ENCODE measurements around the gene NFIX.
A peak's percentile ranks its signal among the peaks of the same experiment; 100 is the strongest.
"Not testable (repeated sequence)": the region's sequence is repeated elsewhere in the genome, so short reads cannot be mapped to it uniquely, and the experiment has no call there.

The NFIX gene

GRCh38 chr19:12953138-12953798 is 42.0 kb upstream of the NFIX start:
- no peak for DNase-seq

DNA sequence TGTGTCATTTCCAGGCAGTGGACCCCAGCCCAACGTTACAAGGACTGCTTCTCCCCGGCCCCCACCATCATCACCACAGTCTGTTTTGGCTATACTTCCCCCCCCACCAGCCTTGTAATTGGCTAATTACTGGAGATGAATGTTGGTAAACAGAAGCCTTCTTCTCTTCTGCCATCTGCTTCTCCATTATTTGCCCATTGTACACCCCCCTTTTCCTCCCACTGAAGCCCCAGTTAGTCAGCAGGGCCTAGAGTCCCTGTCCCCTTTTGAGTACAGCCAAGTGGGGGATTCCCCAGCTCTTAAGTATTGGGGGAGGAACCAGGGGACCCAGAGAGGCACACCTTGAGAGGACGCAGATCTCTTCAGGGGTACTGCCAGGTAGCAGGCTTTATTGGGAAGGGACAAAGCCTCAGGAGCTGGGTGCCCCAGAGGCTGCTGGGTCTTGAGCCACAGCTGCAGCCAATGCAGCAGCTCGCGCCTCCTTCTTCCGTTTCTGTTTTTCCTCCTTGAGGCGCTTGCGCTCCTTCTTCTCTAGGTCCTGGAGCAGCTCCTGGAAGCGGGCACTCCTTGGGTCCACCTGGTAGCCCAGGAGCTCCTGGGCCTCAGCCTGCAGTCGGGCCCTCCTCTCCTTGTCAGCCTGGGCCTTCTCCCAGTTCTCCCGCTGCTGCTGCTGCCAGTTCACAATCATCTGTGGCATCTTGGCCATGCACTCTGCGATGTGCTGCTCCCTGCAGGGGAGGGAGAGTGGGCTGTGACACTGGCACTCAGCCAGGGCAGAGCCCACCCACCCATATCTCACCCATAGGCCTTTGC is 41.3 kb upstream of the NFIX start:
- Histone ChIP-seq H3K4me3 (ENCODE audit: low read depth in 1 of 2, low read length in 2 of 2) (peak overlapping the region in 1 of 2 experiments; percentile 12; a peak in 1 of 4 replicates), H2AFZ (ENCODE audit: low read depth, low read length) (no peak overlapping the region), H3K27ac (ENCODE audit: low read length) (peak overlapping the region; percentile 43; the same call in 1 of the 2 replicates), H4K20me1 (ENCODE audit: insufficient read depth, low read length) (peaks cover 30% of the 10 kb centered on the region), H3K9ac (ENCODE audit: low read depth, low read length) (peak overlapping the region; percentile 14; the same call in 1 of the 2 replicates), H3K36me3 (ENCODE audit: insufficient read depth, low read length) (peaks cover 72% of the 10 kb centered on the region), H3K4me2 (ENCODE audit: insufficient read depth, low read length) (peak overlapping the region; percentile 82), H3K9me3 (ENCODE audit: insufficient read depth, low read length, severe bottlenecking) (no peaks in the 10 kb centered on the region), H3K79me2 (ENCODE audit: insufficient read depth, low read length) (peaks cover 79% of the 10 kb centered on the region), H3K27me3 (ENCODE audit: insufficient read depth, low read length, poor library complexity) (no peaks in the 10 kb centered on the region), H3K4me1 (ENCODE audit: insufficient read depth, low read length) (peaks cover 50% of the 10 kb centered on the region)
- no peak for DNase-seq
- TF ChIP-seq EZH2 (IDR thresholded peaks at IDR 0.05; ENCODE audit: borderline replicate concordance, low read depth, low read length, severe bottlenecking) (no peak), CTCF (IDR thresholded peaks at IDR 0.05; ENCODE audit: borderline replicate concordance, extremely low read depth, low read length, poor library complexity, severe bottlenecking) (no peak)
- ATAC-seq (ENCODE audit: insufficient read depth, low read depth): no peak

More at GRCh38 chr19:12953138-12953798, 42.0 kb upstream of the NFIX start:
- no peak for ATAC-seq (ENCODE audit: insufficient read depth, low read depth)
- no peaks in the 10 kb centered on the region for H3K27me3 ChIP-seq (ENCODE audit: insufficient read depth, low read length, poor library complexity)
- H3K79me2 ChIP-seq (ENCODE audit: insufficient read depth, low read length): peaks cover 86% of the 10 kb centered on the region
- no peak overlapping the region for H3K9ac ChIP-seq (ENCODE audit: low read depth, low read length)
- H3K9me3 ChIP-seq (ENCODE audit: insufficient read depth, low read length, severe bottlenecking): no peaks in the 10 kb centered on the region
- peaks cover 38% of the 10 kb centered on the region for H4K20me1 ChIP-seq (ENCODE audit: insufficient read depth, low read length)
- H3K4me1 ChIP-seq (ENCODE audit: insufficient read depth, low read length): peaks cover 58% of the 10 kb centered on the region
- H2AFZ ChIP-seq (ENCODE audit: low read depth, low read length): no peak overlapping the region
- TF ChIP-seq CTCF (IDR thresholded peaks at IDR 0.05; ENCODE audit: borderline replicate concordance, extremely low read depth, low read length, poor library complexity, severe bottlenecking): no peak
- TF ChIP-seq EZH2 (IDR thresholded peaks at IDR 0.05; ENCODE audit: borderline replicate concordance, low read depth, low read length, severe bottlenecking): no peak
- no peak overlapping the region for H3K4me2 ChIP-seq (ENCODE audit: insufficient read depth, low read length)
- H3K4me3 ChIP-seq (ENCODE audit: low read depth in 1 of 2, low read length in 2 of 2): no peak overlapping the region
- peaks cover 80% of the 10 kb centered on the region for H3K36me3 ChIP-seq (ENCODE audit: insufficient read depth, low read length)
- H3K27ac ChIP-seq (ENCODE audit: low read length): no peak overlapping the region

GRCh38 chr19:12954612-12954962 is 40.7 kb upstream of the NFIX start:
- peak overlapping the region in 1 of 2 experiments; percentile 12; a peak in 1 of 4 replicates for H3K4me3 ChIP-seq (ENCODE audit: low read depth in 1 of 2, low read length in 2 of 2)
- H3K36me3 ChIP-seq (ENCODE audit: insufficient read depth, low read length): peaks cover 67% of the 10 kb centered on the region
- peak overlapping the region; percentile 14; the same call in 1 of the 2 replicates for H3K9ac ChIP-seq (ENCODE audit: low read depth, low read length)
- DNase-seq: no peak
- peaks cover 73% of the 10 kb centered on the region for H3K79me2 ChIP-seq (ENCODE audit: insufficient read depth, low read length)
- no peak for ATAC-seq (ENCODE audit: insufficient read depth, low read depth)
- H3K4me2 ChIP-seq (ENCODE audit: insufficient read depth, low read length): peak overlapping the region; percentile 82
- peaks cover 49% of the 10 kb centered on the region for H3K4me1 ChIP-seq (ENCODE audit: insufficient read depth, low read length)
- peaks cover 25% of the 10 kb centered on the region for H4K20me1 ChIP-seq (ENCODE audit: insufficient read depth, low read length)
- H3K27ac ChIP-seq (ENCODE audit: low read length): peak overlapping the region; percentile 43; the same call in 1 of the 2 replicates
- no peaks in the 10 kb centered on the region for H3K9me3 ChIP-seq (ENCODE audit: insufficient read depth, low read length, severe bottlenecking)
- H3K27me3 ChIP-seq (ENCODE audit: insufficient read depth, low read length, poor library complexity): no peaks in the 10 kb centered on the region
- no peak overlapping the region for H2AFZ ChIP-seq (ENCODE audit: low read depth, low read length)
- no peak for TF ChIP-seq EZH2 (IDR thresholded peaks at IDR 0.05; ENCODE audit: borderline replicate concordance, low read depth, low read length, severe bottlenecking)
- TF ChIP-seq CTCF (IDR thresholded peaks at IDR 0.05; ENCODE audit: borderline replicate concordance, extremely low read depth, low read length, poor library complexity, severe bottlenecking): no peak

GRCh38 chr19:12955575-12955974 is 39.7 kb upstream of the NFIX start:
- Histone ChIP-seq H3K79me2 (ENCODE audit: insufficient read depth, low read length) (peaks cover 67% of the 10 kb centered on the region), H3K4me3 (ENCODE audit: low read depth in 1 of 2, low read length in 2 of 2) (peak overlapping the region; percentile 79 to 98; a peak in 3 of 4 replicates), H3K4me1 (ENCODE audit: insufficient read depth, low read length) (peaks cover 49% of the 10 kb centered on the region), H3K9ac (ENCODE audit: low read depth, low read length) (peak overlapping the region; percentile 92), H3K36me3 (ENCODE audit: insufficient read depth, low read length) (peaks cover 57% of the 10 kb centered on the region), H4K20me1 (ENCODE audit: insufficient read depth, low read length) (peaks cover 21% of the 10 kb centered on the region), H3K4me2 (ENCODE audit: insufficient read depth, low read length) (peak overlapping the region; percentile 82), H3K27ac (ENCODE audit: low read length) (peak overlapping the region; percentile 87)
- not testable (repeated sequence) for H2AFZ ChIP-seq (ENCODE audit: low read depth, low read length); ATAC-seq (ENCODE audit: insufficient read depth, low read depth); H3K9me3 ChIP-seq (ENCODE audit: insufficient read depth, low read length, severe bottlenecking); DNase-seq; H3K27me3 ChIP-seq (ENCODE audit: insufficient read depth, low read length, poor library complexity)
